Mesothelial cell of epicardium (in vitro differentiated cells): ENCODE data around the gene ARHGAP8. TPM values are rescaled to one million over a fixed set of nuclear protein-coding genes. Genes with fewer than 3 reads are reported as not detected.

Source experiments
- DNase-seq, 2 experiments: peaks; one replicate each; pipeline ENCODE4 v3.0.0; 2021; ENCODE audit warnings: low spot score in 2 of 2; ENCODE audit not compliant: unreplicated experiment in 2 of 2
- H3K27ac Mint-ChIP-seq: 2 replicates; pipeline ENCODE4 v1.8.0; 2021; ENCODE audit warnings: mixed read lengths
- H3K27me3 Mint-ChIP-seq: 2 replicates; pipeline ENCODE4 v1.8.0; 2021; ENCODE audit warnings: low read depth, mixed read lengths
- H3K36me3 Mint-ChIP-seq: 2 replicates; pipeline ENCODE4 v1.8.0; 2021; ENCODE audit warnings: mixed read lengths
- H3K4me1 Mint-ChIP-seq: 2 replicates; pipeline ENCODE4 v1.8.0; 2021; ENCODE audit warnings: mixed read lengths
- H3K4me3 Mint-ChIP-seq: 2 replicates; pipeline ENCODE4 v1.8.0; 2021; ENCODE audit warnings: mild to moderate bottlenecking, moderate library complexity, mixed read lengths
- H3K9me3 Mint-ChIP-seq: 2 replicates; pipeline ENCODE4 v1.8.0; 2021; ENCODE audit warnings: mixed read lengths
- CTCF ChIP-seq: fragments of 200-600 bp; sonication (generic); IDR thresholded peaks from one replicate; pipeline ENCODE4 v1.5.0; 2021; ENCODE audit warnings: antibody characterized with exemption; ENCODE audit not compliant: unreplicated experiment
- total RNA-seq: library from RNA; stranded (reverse); gene quantifications from 3 replicates; pipeline ENCODE4 v1.2.1, GENCODE V29; 2021

ARHGAP8 gene
- total RNA-seq, 1 donor from 2014 or later = 166 TPM

GRCh38 chr22:44711690-44712555 is 40.5 kb upstream of the ARHGAP8 start:
- TF ChIP-seq CTCF = no peak
- no peak for DNase-seq
- peak overlapping the region; percentile 47 for H3K27ac Mint-ChIP-seq
- H3K27me3 Mint-ChIP-seq = no peaks in the 10 kb centered on the region
- no peaks in the 10 kb centered on the region for H3K9me3 Mint-ChIP-seq
- H3K36me3 Mint-ChIP-seq = peaks cover 2% of the 10 kb centered on the region
- H3K4me1 Mint-ChIP-seq = peaks cover 21% of the 10 kb centered on the region
- no peak overlapping the region for H3K4me3 Mint-ChIP-seq

- no peak for TF ChIP-seq CTCF
- Mint-ChIP-seq H3K36me3 (peaks cover 2% of the 10 kb centered on the region), H3K27ac (no peak overlapping the region), H3K9me3 (no peaks in the 10 kb centered on the region), H3K4me1 (peaks cover 21% of the 10 kb centered on the region), H3K4me3 (no peak overlapping the region), H3K27me3 (no peaks in the 10 kb centered on the region)
- no peak for DNase-seq
These were observed 39.4 kb upstream of the ARHGAP8 start for GRCh38 chr22:44712962-44713361.

- H3K36me3 Mint-ChIP-seq = peaks cover 9% of the 10 kb centered on the region
These were observed 37.5 kb upstream of the ARHGAP8 start for GRCh38 chr22:44714703-44715350.

GRCh38 chr22:44718418-44718817 is 34.0 kb upstream of the ARHGAP8 start:
- no peak for DNase-seq
- H3K4me1 Mint-ChIP-seq = peaks cover 11% of the 10 kb centered on the region
- H3K4me3 Mint-ChIP-seq = no peak overlapping the region
- no peak overlapping the region for H3K27ac Mint-ChIP-seq
- peaks cover 9% of the 10 kb centered on the region for H3K36me3 Mint-ChIP-seq
- TF ChIP-seq CTCF = no peak
- no peaks in the 10 kb centered on the region for H3K9me3 Mint-ChIP-seq
- H3K27me3 Mint-ChIP-seq = no peaks in the 10 kb centered on the region

More at GRCh38 chr22:44714703-44715350, 37.5 kb upstream of the ARHGAP8 start:
- Mint-ChIP-seq H3K27ac (no peak overlapping the region), H3K4me1 (peaks cover 22% of the 10 kb centered on the region), H3K9me3 (no peaks in the 10 kb centered on the region), H3K27me3 (no peaks in the 10 kb centered on the region), H3K4me3 (no peak overlapping the region)
- TF ChIP-seq CTCF = no peak
- no peak for DNase-seq

- DNase-seq = peak in 1 of 2 experiments; percentile 67
- peaks cover 21% of the 10 kb centered on the region for H3K4me1 Mint-ChIP-seq
These were observed 32.6 kb upstream of the ARHGAP8 start for GRCh38 chr22:44719586-44720368.

More at GRCh38 chr22:44719586-44720368, 32.6 kb upstream of the ARHGAP8 start:
- H3K27me3 Mint-ChIP-seq = no peaks in the 10 kb centered on the region
- peak overlapping the region; percentile 64 for H3K27ac Mint-ChIP-seq
- peaks cover 7% of the 10 kb centered on the region for H3K36me3 Mint-ChIP-seq
- H3K4me3 Mint-ChIP-seq = no peak overlapping the region
- TF ChIP-seq CTCF = no peak
- no peaks in the 10 kb centered on the region for H3K9me3 Mint-ChIP-seq
